AG09319 (cell line): ENCODE results near the gene SHISAL1.

Experiments used
- DNase-seq: peaks from one replicate; pipeline ENCODE4 v3.0.0-alpha.2; 2010; ENCODE audit warnings: low read depth; ENCODE audit errors: extremely low read depth
- CTCF ChIP-seq: IDR thresholded peaks from 2 replicates; pipeline ENCODE4 v1.5.1; 2011; ENCODE audit warnings: low read depth, mild to moderate bottlenecking, inconsistent platforms, low read length, moderate library complexity

The SHISAL1 gene

GRCh38 chr22:44207173-44207980, 105.4 kb downstream of the SHISAL1 start:
- TF ChIP-seq CTCF, result no peak
- DNase-seq, result no peak

GRCh38 chr22:44206696-44207095, 106.1 kb downstream of the SHISAL1 start:
- no peak for TF ChIP-seq CTCF
- no peak for DNase-seq

GRCh38 chr22:44206330-44206645, 106.5 kb downstream of the SHISAL1 start:
- no peak for DNase-seq
- TF ChIP-seq CTCF, result no peak

- no peak for TF ChIP-seq CTCF
Measured at GRCh38 chr22:44205516-44206329, 107.0 kb downstream of the SHISAL1 start.

GRCh38 chr22:44204739-44205515, 107.8 kb downstream of the SHISAL1 start:
- no peak for TF ChIP-seq CTCF
- DNase-seq, result no peak

More at GRCh38 chr22:44205516-44206329, 107.0 kb downstream of the SHISAL1 start:
- no peak for DNase-seq

GRCh38 chr22:44203203-44203602, 109.5 kb downstream of the SHISAL1 start:
- TF ChIP-seq CTCF, result no peak

GRCh38 chr22:44202261-44202789, 110.4 kb downstream of the SHISAL1 start:
- TF ChIP-seq CTCF, result no peak
- peak; percentile 50 for DNase-seq

More at GRCh38 chr22:44203203-44203602, 109.5 kb downstream of the SHISAL1 start:
- no peak for DNase-seq
